Transverse colon (tissue), 4 donors: ENCODE measurements around the gene ZMAT5. TPM values are rescaled to one million over a fixed set of nuclear protein-coding genes. Genes with fewer than 3 reads are reported as not detected.

Experiments used
- DNase-seq: peaks from one replicate; pipeline ENCODE4 v3.0.0-alpha.2; 2019
- H3K27ac ChIP-seq, 4 donors: fragments of 200-600 bp; sonication (generic); 2 replicates each; pipeline ENCODE4 v1.5.1; 2016 to 2018; ENCODE audit warnings: inconsistent platforms in 4 of 4
- H3K27me3 ChIP-seq: fragments of 200-600 bp; sonication (generic); 2 replicates; pipeline ENCODE4 v1.5.1; 2017; ENCODE audit warnings: inconsistent platforms
- H3K36me3 ChIP-seq, 4 donors: fragments of 200-600 bp; sonication (generic); 2 replicates each; pipeline ENCODE4 v1.5.1; 2017 to 2019; ENCODE audit warnings: inconsistent platforms in 4 of 4
- H3K4me1 ChIP-seq, 4 donors: fragments of 200-600 bp; sonication (generic); 2 replicates each; pipeline ENCODE4 v1.5.1; 2017 to 2020; ENCODE audit warnings: inconsistent platforms in 4 of 4
- H3K4me3 ChIP-seq, 4 donors: fragments of 200-600 bp; sonication (generic); 1 replicate in 1 of 4; 2 replicates in 3 of 4; pipeline versions ENCODE4 v1.5.1 to v1.6.1; 2017 to 2019; ENCODE audit warnings: inconsistent platforms in 4 of 4
- H3K9me3 ChIP-seq, 2 donors: fragments of 200-600 bp; sonication (generic); 2 replicates each; pipeline ENCODE4 v1.5.1; 2017 to 2019; ENCODE audit warnings: inconsistent platforms in 2 of 2
- CTCF ChIP-seq, 5 experiments: fragments of 200-600 bp in 3 of 5; fragments of 450-650 bp in 2 of 5; sonication (generic) in 3 of 5; IDR thresholded peaks; 1 replicate in 2 of 5; 2 replicates in 3 of 5; pipeline ENCODE4 v1.5.1; 2016 to 2017; ENCODE audit warnings: antibody characterized with exemption in 5 of 5, inconsistent platforms in 3 of 5, mild to moderate bottlenecking in 2 of 5, moderate library complexity in 1 of 5
- EP300 ChIP-seq: sonication (generic); formaldehyde crosslinking; IDR thresholded peaks from one replicate; pipeline ENCODE4 v1.6.1; 2017; ENCODE audit warnings: antibody characterized with exemption, low read depth
- POLR2A ChIP-seq: fragments of 450-650 bp; IDR thresholded peaks from one replicate; pipeline ENCODE4 v1.6.1; 2016; ENCODE audit warnings: antibody characterized with exemption, mild to moderate bottlenecking, moderate library complexity
- POLR2AphosphoS5 ChIP-seq, 3 donors: sonication (generic); formaldehyde crosslinking; IDR thresholded peaks; one replicate each; pipeline ENCODE4 v1.6.1; 2016; ENCODE audit warnings: antibody characterized with exemption in 3 of 3
- WGBS, 2 donors: methylation state at CpG; one replicate each; pipeline ENCODE4 v1.1.5; 2018; ENCODE audit warnings: low coverage in 1 of 2; 5-methylcytosine and 5-hydroxymethylcytosine counted together
- in situ Hi-C, 4 donors: fragments of 200-750 bp; cut with MboI; loops; one replicate each; pipeline versions ENCODE4 v1.15.0 to v1.15.1; 2017; ENCODE audit warnings: low sequenced_read_pairs in 3 of 4, low pct_ligation_motif_present in 1 of 4, low pct_unique_long_range_greater_than_20kb in 1 of 4
- intact Hi-C: fragments of 100-400 bp; cut with DNase I; formaldehyde crosslinking; loops from one replicate; pipeline ENCODE4 v1.15.1; 2023; ENCODE audit warnings: low total_unique reads
- total RNA-seq, 4 donors: library from RNA; depleted of rRNA; stranded (reverse); fragments of >200 nt; gene quantifications; one replicate each; pipeline ENCODE4 v1.1.0, GENCODE V29; 2016

ZMAT5 gene
- total RNA-seq, 4 donors from 2014 or later = 13.8 to 20.2 (median 19.1) TPM; not detected in 1

- Histone ChIP-seq H3K4me1 (no peaks in the 10 kb centered on the region), H3K27ac (no peak overlapping the region), H3K36me3 (no peaks in the 10 kb centered on the region), H3K4me3 (no peak overlapping the region), H3K27me3 (peaks cover 7% of the 10 kb centered on the region), H3K9me3 (no peaks in the 10 kb centered on the region)
- in situ Hi-C loops (no loop called here), intact Hi-C loops (no loop called here)
- WGBS, 2 donors = 12 to 40% methylated on average over 1 to 7 of the region's 17 CpGs
- DNase-seq = peak; percentile 21
- TF ChIP-seq EP300 (no peak), CTCF (IDR thresholded peaks at IDR 0.05) (peak in 3 of 5 experiments; percentile 15 to 22 (median 22))
These were observed 39.7 kb downstream of the ZMAT5 start for GRCh38 chr22:29727131-29727523.

- intact Hi-C loops = no loop called here
- TF ChIP-seq EP300 (no peak), POLR2AphosphoS5 (IDR thresholded peaks at IDR 0.05) (no peak), POLR2A (no peak), CTCF (IDR thresholded peaks at IDR 0.05) (no peak)
- Histone ChIP-seq H3K27ac (no peak overlapping the region), H3K9me3 (no peaks in the 10 kb centered on the region), H3K4me3 (no peak overlapping the region), H3K4me1 (no peaks in the 10 kb centered on the region), H3K27me3 (peaks cover 12% of the 10 kb centered on the region), H3K36me3 (no peaks in the 10 kb centered on the region)
- WGBS, 2 donors = 0 to 53% methylated on average over 1 to 15 of the region's 15 CpGs
- in situ Hi-C loops = no loop called here
- DNase-seq = no peak
These were observed 40.2 kb downstream of the ZMAT5 start for GRCh38 chr22:29726512-29727130.

GRCh38 chr22:29726106-29726505 lies 40.7 kb downstream of the ZMAT5 start:
- intact Hi-C loops = no loop called here
- no peaks in the 10 kb centered on the region for H3K9me3 ChIP-seq
- H3K27ac ChIP-seq = no peak overlapping the region
- no peak overlapping the region for H3K4me3 ChIP-seq
- H3K27me3 ChIP-seq = peaks cover 17% of the 10 kb centered on the region
- 79% methylated on average over 4 of the region's 7 CpGs; no CpG with 5 or more reads in 1 of the 2 donors for WGBS, 2 donors
- no peak for DNase-seq
- no peak for TF ChIP-seq EP300
- TF ChIP-seq POLR2AphosphoS5 (IDR thresholded peaks at IDR 0.05) = no peak
- no peak for TF ChIP-seq POLR2A
- no peak for TF ChIP-seq CTCF (IDR thresholded peaks at IDR 0.05)
- H3K4me1 ChIP-seq = no peaks in the 10 kb centered on the region
- in situ Hi-C loops = no loop called here
- no peaks in the 10 kb centered on the region for H3K36me3 ChIP-seq

GRCh38 chr22:29724843-29725242 lies 42.0 kb downstream of the ZMAT5 start:
- TF ChIP-seq POLR2A = no peak
- no peak for TF ChIP-seq POLR2AphosphoS5 (IDR thresholded peaks at IDR 0.05)
- TF ChIP-seq CTCF (IDR thresholded peaks at IDR 0.05) = no peak
- TF ChIP-seq EP300 = no peak
- no peaks in the 10 kb centered on the region for H3K36me3 ChIP-seq
- peaks cover 0 to 8% (median 4%) of the 10 kb centered on the region in 4 donors for H3K4me1 ChIP-seq
- no peak for DNase-seq
- intact Hi-C loops = no loop called here
- no peak overlapping the region for H3K4me3 ChIP-seq
- in situ Hi-C loops = no loop called here
- peaks cover 27% of the 10 kb centered on the region for H3K27me3 ChIP-seq
- H3K27ac ChIP-seq = no peak overlapping the region
- 79% methylated on average over 8 of the region's 8 CpGs; no CpG with 5 or more reads in 1 of the 2 donors for WGBS, 2 donors
- H3K9me3 ChIP-seq = no peaks in the 10 kb centered on the region
